ENCODE measurements around the gene MNAT1. TPM values are rescaled to one million over a fixed set of nuclear protein-coding genes. Genes with fewer than 3 reads are reported as not detected.

Gene MNAT1
- polyA plus RNA-seq, 3 donors: 4.1 to 5.8 (median 4.5) TPM

- H3K36me3 ChIP-seq (replicated peaks in 1 of 2; ENCODE audit: control insufficient read depth in 1 of 2, insufficient read depth in 2 of 2, low read length in 2 of 2): peaks cover 0 to 32% of the 10 kb centered on the region in 2 donors
- no peaks in the 10 kb centered on the region for H3K9me3 ChIP-seq (replicated peaks in 1 of 2; ENCODE audit: control insufficient read depth in 1 of 2, insufficient read depth in 1 of 2, low read length in 2 of 2)
- Mint-ChIP-seq H3K4me3 (no peak overlapping the region), H3K27me3 (ENCODE audit: low read depth in 3 of 3) (no peaks in the 10 kb centered on the region), H3K36me3 (peaks cover 24 to 27% of the 10 kb centered on the region in 2 donors), H3K27ac (no peak overlapping the region), H3K9me3 (no peaks in the 10 kb centered on the region), H3K4me1 (peaks cover 8% of the 10 kb centered on the region)
- no peaks in the 10 kb centered on the region for H3K27me3 ChIP-seq (ENCODE audit: control insufficient read depth in 2 of 2, insufficient read depth in 2 of 2, low read length in 2 of 2)
- H3K4me1 ChIP-seq (ENCODE audit: control insufficient read depth in 1 of 2, insufficient read depth in 2 of 2, low read length in 2 of 2): peaks cover 7 to 13% of the 10 kb centered on the region in 2 donors
- no peak for DNase-seq
- H3K27ac ChIP-seq (ENCODE audit: low read depth in 1 of 2, low read length in 2 of 2): no peak overlapping the region
- no peak for TF ChIP-seq CTCF (IDR thresholded peaks at IDR 0.05)
- no peak overlapping the region for H3K4me3 ChIP-seq (replicated peaks in 1 of 3; ENCODE audit: low read depth in 2 of 3, low read length in 3 of 3)
- 86% methylated on average over 2 of the region's 2 CpGs for WGBS (ENCODE audit: insufficient coverage)
- H4K20me1 ChIP-seq (ENCODE audit: insufficient read depth, low read length): no peaks in the 10 kb centered on the region
- no peak overlapping the region for H3K4me2 ChIP-seq (replicated peaks; ENCODE audit: extremely low read depth, low read length, poor library complexity, severe bottlenecking)
- no peak overlapping the region for H3K9ac ChIP-seq (ENCODE audit: insufficient read depth, low read length, poor library complexity, severe bottlenecking)
- intact Hi-C loops (cut with micrococcal nuclease): no loop called here
- H3K79me2 ChIP-seq (ENCODE audit: insufficient read depth, low read length): no peaks in the 10 kb centered on the region
- no peak overlapping the region for H2AFZ ChIP-seq (ENCODE audit: insufficient read depth, low read depth, low read length, poor library complexity, severe bottlenecking)
Observed at GRCh38 chr14:60975551-60975950, 241.0 kb downstream of the MNAT1 start.

GRCh38 chr14:60977847-60978246 lies 243.3 kb downstream of the MNAT1 start:
- peaks cover 19 to 24% of the 10 kb centered on the region in 2 donors for H3K36me3 Mint-ChIP-seq
- no peaks in the 10 kb centered on the region for H3K27me3 Mint-ChIP-seq (ENCODE audit: low read depth in 3 of 3)
- H3K4me1 ChIP-seq (ENCODE audit: control insufficient read depth in 1 of 2, insufficient read depth in 2 of 2, low read length in 2 of 2): peaks cover 20 to 25% of the 10 kb centered on the region in 2 donors
- H3K9me3 ChIP-seq (replicated peaks in 1 of 2; ENCODE audit: control insufficient read depth in 1 of 2, insufficient read depth in 1 of 2, low read length in 2 of 2): no peaks in the 10 kb centered on the region
- no peak overlapping the region for H3K9ac ChIP-seq (ENCODE audit: insufficient read depth, low read length, poor library complexity, severe bottlenecking)
- H3K9me3 Mint-ChIP-seq: no peaks in the 10 kb centered on the region
- no peak overlapping the region for H2AFZ ChIP-seq (ENCODE audit: insufficient read depth, low read depth, low read length, poor library complexity, severe bottlenecking)
- H3K36me3 ChIP-seq (replicated peaks in 1 of 2; ENCODE audit: control insufficient read depth in 1 of 2, insufficient read depth in 2 of 2, low read length in 2 of 2): peaks cover 0 to 32% of the 10 kb centered on the region in 2 donors
- no peak for DNase-seq
- no CpG with 5 or more reads among the region's 2 CpGs for WGBS (ENCODE audit: insufficient coverage)
- intact Hi-C loops (cut with micrococcal nuclease): no loop called here
- H3K4me3 Mint-ChIP-seq: no peak overlapping the region
- H3K27me3 ChIP-seq (ENCODE audit: control insufficient read depth in 2 of 2, insufficient read depth in 2 of 2, low read length in 2 of 2): no peaks in the 10 kb centered on the region
- peaks cover 18% of the 10 kb centered on the region for H3K79me2 ChIP-seq (ENCODE audit: insufficient read depth, low read length)
- no peaks in the 10 kb centered on the region for H4K20me1 ChIP-seq (ENCODE audit: insufficient read depth, low read length)
- no peak for TF ChIP-seq CTCF (IDR thresholded peaks at IDR 0.05)
- no peaks in the 10 kb centered on the region for H3K4me1 Mint-ChIP-seq
- H3K4me2 ChIP-seq (replicated peaks; ENCODE audit: extremely low read depth, low read length, poor library complexity, severe bottlenecking): no peak overlapping the region
- H3K4me3 ChIP-seq (replicated peaks in 1 of 3; ENCODE audit: low read depth in 2 of 3, low read length in 3 of 3): no peak overlapping the region
- no peak overlapping the region for H3K27ac Mint-ChIP-seq
- H3K27ac ChIP-seq (ENCODE audit: low read depth in 1 of 2, low read length in 2 of 2): no peak overlapping the region

All from CD14-positive monocyte (primary cell).